ENCODE measurements around the gene SERBP1.
"Not testable (repeated sequence)": the region's sequence is repeated elsewhere in the genome, so short reads cannot be mapped to it uniquely, and the experiment has no call there.

SERBP1 gene

DNA sequence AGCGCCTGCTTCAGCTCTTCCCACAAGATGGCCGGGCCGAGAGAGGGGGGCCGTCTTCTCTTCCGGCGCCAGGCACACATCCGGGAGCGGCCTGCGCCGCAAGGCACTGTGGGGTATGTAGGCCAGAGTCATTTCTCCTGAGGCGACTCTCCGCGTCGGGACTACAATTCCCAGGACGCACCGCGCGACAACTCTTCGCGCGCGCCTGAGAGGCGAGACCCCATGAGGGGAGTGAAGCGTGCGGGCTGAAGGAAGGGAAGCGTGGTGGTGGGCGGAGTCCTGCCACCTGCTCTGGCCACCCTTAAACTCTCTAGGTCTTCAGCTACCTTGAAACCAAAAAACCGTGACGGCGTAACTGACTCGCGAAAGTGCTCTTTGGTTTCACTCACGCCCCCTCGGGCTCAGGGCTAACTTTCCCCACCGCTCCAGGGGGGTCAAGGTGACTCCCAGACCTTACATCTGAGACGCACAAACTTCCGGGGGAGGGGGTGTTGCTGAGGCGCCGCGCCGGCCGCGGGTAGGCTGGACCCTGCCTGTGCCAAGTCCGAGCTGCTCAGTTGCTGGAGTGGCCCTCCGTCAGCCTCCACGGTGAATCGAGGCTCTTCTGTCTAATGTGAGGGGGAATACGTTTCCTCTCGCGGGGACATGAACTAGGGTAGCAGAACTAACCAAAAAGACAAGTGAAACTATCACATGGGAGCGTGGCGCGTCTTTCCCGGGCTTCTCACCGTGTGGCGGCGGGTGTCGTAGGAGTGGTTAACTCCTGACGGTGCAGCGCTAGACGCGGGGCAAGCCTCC, at the start of gene SERBP1:
Gene SERBP1 (minus strand): TSS at position 45 of the 798 bp plus-strand sequence. CDS start 102 bp downstream, outside the sequence.
- peak; percentile 97 for DNase-seq

DNA sequence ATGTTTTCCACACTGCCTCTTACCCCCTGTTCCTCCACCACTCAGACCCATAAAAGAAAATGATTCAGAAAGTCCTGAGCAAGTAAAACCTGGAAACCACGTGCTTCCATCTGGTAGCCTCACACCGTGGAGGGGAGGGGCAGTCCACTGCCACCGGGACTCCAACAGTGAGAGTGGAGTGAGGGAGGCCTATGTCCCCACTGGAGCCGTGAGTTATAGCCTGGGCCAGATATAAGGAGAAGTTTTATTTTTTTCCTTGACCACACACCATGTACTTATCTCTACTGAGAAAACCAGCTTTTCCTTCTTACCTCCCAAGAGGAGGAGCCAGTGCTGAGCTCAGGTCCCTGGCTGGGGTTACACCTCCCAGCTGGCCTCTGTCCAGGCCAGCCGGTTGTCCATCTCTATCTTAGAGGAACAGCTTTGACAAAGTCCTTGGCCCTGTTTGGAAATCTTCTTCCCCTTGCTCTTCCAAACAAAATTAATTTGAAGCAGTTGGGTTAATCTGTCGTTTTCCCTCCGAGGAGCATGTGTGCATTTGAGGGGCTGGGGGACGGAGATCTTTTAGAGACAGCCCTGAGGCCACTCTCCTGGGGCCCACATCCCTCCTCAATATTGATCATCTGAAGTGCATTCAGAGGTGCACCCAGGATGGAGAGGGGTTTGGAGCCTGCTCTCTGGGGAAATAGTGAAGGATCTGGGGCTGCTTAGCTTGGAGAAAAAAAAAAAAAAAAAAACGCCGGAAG, 49.1 kb upstream of the SERBP1 start:
- no peak for DNase-seq

DNA sequence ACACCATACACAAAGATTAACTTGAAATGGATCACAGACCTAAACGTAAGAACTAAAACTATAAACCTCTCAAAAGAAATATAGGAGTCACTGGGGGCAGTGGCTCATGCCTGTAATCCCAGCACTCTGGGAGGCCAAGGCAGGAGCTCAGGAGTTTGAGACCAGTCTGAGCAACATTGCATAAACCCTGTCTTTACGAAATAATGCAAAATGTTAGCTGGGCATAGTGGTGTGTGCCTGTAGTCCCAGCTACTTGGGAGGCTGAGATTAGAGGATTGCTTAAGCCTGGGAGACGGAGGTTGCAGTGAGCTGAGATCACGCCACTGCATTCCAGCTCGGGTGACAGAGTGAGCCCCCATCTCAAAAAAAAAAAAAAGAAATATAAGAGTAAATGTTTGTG, 46.7 kb upstream of the SERBP1 start:
- DNase-seq = no peak

DNA sequence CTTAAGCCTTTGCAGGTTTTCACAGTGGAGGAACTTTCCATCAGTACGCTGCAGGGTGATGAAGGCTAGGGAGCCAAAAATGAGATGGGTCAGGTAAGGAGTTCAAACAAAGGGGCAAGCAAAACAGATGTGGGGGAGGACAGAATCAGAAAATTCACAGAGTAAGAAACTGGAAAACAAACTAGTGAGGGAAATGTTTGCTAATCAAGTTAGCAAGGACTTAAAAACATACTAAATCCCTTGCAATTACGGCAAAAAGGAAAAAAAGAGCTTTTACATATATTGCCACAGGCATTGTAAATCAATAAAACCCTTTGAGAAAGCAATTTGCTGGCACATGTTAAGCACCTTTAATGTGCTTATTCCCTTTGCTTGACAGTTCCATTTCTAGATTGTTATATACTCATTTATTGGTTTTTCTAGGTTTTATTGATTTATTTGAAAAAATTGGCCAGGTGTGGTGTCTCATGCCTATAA, 45.8 kb upstream of the SERBP1 start:
- DNase-seq = no peak

DNA sequence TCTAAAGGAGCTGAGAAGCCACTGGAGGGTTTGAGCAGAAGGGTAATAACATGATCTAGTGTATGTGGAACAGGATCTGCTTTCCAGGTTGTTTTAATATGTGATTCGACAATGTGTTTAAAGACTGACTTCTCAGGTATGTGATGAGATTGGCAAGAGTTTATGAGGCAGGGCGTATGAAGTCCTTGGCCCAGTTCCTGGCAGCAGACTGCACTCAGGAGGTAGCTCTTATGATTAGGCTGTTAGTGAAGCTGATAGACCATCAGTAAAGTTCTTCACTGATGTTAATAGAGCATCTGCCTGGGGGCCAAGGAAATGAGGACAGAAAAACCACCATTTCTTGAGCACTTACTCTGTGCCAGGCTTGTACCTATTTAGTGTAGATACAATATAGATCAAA, 41.9 kb upstream of the SERBP1 start:
- DNase-seq = no peak

DNA sequence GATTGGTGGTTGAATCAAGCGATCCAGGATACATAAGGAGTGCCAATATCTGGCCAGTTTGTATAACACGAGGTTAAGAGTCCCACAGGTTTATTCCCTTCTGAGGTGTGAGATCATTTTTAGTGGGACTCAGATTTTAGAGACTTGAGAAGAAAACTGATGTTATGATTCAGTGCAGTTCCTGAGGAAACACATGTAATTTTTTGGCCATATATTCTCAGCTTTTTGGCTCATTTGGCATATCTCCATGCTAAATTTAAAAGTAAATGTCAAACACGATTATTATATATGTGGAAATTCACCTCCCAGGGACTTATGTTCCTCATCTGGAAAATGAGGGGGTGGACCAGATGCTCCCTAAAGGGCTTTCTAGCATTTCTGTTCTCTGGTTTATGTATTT, 39.2 kb upstream of the SERBP1 start:
- no peak for DNase-seq

DNA sequence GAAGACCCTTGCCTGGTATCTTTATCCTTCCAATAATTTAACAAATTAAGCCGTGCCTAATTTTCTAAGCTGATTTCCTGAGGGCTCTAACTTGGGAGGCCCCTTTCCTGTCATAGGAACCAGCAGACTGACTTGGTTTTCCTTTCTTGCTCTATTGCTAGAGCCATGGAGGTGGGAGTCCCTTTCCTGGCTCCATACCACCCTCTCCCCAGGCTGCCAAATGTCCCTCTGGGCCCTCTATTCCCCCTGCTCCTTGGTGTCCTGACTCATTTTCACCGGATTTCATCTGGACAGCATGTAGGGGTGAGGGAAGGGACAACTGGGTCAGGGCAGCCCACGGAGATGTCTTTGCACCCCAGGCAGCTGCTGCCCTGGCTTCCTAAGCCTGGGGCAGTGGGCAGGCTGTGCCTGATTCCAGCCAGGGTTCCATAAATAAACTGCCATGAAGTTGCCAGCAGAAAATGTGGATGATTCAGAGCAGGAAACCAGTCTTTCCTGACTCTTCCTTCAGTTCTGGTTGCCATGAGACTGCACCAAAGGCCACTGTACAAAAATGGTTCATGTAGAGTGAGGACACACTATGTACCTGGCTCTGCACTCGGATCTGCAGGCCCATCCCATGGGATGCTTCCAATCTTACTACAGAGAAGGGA, 38.0 kb upstream of the SERBP1 start:
- DNase-seq = no peak

DNA sequence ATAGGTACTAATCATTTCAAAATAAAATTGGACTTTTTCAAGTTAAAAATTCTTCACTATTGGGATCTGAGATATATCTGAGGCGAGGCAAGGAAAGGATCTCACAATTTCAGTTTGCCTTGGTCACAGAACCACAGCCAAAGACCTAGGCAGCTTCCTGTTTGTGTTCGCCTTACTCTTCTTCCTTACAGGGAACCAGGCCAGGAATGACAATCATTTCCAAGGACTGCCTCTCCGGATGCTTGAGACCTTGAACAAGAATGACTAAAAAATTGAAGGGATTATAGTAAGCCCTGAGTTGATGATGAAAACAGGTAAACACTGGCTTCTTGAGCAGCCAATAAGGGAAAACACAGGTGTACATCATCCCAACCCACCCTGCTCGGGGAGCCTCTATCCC, 35.2 kb upstream of the SERBP1 start:
- no peak for DNase-seq

DNA sequence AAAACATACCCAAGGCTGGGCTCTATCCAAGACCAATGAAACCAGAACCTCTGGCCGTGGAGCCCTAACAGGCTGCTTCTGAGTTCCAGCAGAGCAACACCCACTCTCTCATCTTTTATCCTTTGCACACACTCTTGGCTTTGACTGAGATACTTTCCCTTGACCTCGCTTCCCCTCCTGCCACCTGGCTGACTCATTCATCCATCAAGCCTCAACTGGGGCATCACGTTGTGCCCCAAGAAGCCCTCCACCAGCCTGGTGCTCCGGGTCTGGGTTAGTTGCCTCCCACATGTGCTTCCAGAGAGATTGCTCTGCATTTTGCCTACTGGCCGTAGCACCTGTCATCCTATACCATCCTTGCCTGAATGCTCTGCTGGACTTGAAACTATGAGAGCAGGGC, 34.5 kb upstream of the SERBP1 start:
- DNase-seq = no peak

DNA sequence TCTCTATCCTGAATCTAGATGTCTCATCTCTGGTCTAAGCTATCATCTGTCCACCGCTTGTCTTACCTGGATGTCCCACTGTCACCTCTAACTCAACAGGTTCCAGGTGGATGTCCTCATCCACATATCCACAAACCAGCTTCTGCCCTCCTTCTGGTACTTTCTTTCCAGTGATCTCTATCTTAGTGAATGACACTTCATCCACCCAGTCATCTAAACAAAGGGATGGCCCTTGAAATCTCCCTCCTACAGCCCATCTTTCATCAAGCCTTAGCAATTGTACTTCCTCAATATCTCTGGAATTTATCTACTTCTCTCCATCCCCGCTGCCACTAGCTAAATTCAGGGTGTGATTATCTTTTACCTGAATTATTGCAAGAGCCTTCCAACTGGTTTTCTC, 33.9 kb upstream of the SERBP1 start:
- DNase-seq = no peak

DNA sequence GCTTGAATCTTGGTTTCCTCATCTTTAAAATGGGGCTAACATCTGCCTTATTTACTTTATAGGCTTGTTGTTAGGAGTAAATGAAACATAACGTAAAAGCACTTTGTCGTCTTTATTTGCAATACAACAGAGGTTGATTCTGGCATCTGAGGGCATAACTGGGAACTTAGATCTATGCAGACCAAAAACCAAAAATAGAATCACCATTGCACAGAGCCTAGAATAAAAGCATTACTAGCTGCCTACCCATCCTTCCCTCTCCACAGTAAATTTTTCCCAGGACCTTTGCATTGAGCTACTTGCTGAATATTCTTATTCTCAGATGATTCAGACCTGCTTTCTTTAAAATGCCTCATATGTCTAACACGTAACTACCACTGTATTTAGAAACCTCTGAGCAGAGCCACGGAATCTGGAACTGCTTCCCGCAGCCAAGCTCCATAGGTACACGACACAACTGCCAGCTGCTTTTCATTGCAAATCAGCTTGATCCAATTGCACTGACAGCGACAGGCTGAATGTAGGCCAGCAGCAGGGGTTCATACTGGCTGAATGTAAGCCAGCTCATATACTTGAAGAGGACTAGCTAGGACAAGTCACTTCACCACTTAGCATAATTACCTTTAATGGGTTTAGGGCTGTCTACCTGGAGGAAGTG, 33.2 kb upstream of the SERBP1 start:
- peak; percentile 7 for DNase-seq

DNA sequence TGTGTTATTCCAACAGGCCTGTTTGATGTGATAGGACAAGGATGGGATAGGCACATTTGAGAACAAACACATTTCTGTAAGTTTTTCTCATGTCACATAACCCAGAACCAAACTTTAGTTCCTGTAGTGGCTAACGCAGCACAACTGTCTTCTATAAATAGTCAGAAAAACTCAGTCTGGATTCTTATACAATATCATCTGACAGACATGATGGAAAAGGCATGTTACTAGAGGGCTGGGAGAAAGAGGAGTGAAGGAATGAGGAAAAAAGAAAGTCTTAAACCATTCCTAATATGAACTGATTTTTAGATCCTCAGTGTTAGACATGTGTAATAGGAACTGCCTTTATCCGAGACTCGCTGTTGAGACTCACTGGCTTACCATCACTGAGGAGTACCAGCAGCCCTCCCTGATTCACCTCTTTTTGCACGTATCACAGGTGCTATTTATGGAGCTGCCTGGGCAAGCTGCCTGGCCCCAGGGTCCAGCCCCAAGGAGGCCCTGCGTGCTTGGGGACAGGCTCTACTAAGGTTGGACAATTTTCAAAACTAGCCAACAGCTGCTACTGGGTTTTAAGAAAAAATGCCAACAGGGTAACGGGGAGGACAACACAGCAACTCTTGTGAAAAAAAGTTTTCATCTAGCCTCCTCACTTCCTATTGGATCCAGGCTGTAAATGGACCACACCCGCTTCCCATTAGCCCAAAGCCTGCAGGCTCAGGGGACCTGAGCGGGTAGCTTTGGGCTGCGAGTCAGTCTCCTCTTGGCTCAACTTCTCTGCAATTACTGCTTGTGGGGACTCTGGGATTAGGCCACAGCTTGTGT, 30.7 kb upstream of the SERBP1 start:
- DNase-seq = no peak

DNA sequence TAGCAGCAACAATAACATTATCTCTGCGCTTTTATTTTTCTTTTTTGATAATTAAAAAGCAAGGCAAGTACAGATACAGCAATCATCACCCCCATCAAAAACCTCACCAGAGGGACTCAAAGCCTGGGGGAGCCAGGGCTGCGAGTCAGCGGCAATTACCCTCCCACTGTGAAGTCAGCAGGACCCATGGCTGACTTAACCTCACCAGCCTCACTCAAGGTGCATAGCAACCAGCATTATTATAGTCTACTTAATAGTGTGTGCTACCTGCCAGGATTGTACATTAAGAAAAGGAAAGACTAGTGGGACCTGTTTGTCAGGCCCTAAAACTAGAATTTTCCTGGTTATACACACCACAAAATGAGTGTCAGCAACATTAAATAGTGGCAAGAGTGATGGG, 28.9 kb upstream of the SERBP1 start:
- DNase-seq = no peak

DNA sequence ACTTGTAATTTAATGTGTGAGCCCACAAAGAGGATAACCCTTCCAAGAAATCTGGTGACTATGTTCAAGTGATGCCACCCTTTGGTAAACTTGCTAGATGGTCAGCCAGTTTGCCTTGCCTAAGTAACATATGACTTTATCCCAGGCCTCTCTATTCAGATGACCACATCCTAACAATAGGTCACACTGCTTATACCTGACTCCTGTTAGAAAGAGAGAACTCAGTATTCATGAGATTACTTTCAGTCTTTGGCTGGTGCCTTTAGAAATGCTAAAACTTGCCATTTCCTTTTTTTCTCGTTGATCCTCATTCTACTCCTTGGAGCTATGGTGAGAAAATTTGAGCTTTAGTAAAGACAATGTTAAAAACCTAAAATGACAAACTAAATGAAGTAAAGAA, 28.5 kb upstream of the SERBP1 start:
- DNase-seq = no peak

DNA sequence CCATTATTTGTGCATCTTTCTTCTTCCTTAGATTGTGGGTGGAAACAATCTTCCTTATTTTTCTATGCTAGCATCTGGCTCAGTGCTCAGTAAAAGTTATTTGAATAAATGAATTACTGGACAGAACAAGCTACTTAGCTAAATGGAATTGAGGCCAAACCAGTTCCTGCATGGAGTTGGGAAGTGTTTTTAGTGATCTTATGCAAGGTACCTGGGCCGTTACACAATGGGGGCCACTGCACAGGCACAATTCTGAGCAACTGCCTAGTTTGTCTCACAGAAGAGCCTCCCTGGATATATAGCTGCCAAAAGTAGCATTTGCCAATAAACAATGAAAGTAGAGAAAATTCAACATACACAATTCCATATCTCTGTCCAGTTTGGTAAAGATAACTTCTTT, 27.0 kb upstream of the SERBP1 start:
- no peak for DNase-seq

DNA sequence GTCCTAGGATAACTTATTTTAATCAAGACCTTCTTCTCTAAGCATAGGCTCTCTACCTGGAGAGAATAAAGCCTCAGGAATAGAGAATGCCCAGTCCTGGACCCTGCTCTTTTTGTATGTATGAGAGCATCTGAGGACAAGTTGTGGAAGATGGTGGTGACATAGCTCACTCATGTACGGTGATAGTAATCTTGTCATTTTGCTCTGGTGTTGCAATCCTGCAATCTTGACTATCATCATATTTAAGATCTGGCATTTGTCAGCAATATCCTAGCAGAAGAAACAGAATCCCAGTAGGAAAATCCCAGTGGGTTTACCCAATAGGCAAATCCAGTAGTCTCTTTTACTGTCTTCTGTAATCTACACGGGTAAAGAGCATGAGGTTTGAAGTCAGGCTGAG, 21.6 kb upstream of the SERBP1 start:
- DNase-seq = no peak

DNA sequence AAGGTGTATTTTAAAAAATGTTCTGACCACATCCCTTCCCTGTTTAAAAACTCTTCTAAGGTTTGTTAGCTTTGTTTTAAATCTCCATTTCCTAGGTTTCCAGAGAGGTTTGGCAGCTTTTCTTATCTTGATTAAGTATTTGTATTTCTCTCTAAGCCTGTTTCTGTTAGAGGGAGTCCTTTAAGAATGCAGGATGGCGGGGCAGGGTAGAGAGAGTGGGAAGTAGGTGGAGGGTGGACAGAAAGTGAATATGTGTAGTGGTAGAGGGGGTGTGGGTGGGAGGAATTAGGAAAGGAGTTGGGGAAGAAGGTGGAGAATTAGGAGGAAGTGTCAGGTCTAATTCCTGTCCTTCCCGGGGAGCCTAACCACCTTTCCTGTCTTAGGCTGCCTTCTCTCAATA, 21.2 kb upstream of the SERBP1 start:
- no peak for DNase-seq

DNA sequence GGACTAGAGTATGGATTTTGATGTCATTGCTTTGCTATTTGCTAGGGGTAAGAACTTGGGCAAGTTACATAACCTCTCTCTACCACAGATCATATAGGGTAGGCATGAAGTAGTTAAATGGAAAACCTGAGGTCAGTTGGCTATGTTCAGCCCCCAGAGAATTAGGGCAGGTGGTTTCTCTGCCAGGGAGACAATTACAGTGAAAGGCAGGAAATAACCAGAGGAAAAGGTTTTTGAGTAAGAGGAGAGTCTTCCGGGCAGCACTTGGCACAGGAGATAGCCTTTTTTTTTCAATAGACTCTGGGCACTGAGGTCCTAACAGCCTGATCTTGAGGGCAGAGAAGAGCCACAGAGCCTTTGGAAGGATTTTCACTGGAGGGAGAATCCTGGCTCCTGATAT, 16.7 kb upstream of the SERBP1 start:
- no peak for DNase-seq

DNA sequence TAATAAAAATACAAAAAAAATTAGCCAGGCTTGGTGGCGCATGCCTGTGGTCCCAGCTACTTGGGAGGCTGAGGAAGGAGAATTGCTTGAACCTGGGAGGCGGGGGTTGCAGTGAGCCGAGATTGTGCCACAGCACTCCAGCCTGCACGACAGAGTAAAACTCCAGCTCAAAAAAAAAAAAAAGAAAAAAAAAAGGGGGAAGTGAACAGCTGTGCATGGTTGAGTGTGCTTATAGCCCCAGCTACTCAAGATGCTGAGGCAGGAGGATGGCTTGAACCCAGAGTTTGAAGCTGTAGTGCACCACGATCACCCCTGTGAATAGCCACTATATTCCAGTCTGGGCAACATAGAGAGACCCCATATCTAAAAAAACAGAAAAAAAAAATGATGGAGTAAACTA, 15.8 kb upstream of the SERBP1 start:
- DNase-seq = not testable (repeated sequence)

DNA sequence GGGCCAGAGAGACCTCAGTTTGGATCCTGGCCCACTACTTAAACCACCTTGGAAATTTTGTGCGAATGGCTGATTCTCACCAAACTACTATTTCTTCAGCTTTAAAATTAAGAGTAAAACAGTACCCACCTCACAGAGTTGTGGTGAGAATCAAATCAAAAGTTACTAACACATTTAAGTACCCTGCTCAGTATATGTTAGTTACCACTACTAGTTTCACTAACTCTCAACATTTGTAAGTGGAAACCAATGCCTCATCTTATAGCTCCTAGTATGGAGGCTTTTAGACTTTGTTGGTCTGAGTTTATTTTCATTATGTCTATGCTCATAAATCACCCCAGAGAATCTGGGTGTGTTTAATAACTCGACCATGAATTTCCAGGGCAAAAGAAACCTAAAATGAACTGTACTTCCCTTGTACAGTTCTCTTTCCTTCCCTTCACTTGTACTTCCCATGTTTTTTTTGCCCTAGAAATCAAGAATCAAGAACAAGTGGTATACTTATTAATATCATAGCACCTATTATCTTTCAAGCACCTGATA, 11.6 kb upstream of the SERBP1 start:
- DNase-seq = no peak

DNA sequence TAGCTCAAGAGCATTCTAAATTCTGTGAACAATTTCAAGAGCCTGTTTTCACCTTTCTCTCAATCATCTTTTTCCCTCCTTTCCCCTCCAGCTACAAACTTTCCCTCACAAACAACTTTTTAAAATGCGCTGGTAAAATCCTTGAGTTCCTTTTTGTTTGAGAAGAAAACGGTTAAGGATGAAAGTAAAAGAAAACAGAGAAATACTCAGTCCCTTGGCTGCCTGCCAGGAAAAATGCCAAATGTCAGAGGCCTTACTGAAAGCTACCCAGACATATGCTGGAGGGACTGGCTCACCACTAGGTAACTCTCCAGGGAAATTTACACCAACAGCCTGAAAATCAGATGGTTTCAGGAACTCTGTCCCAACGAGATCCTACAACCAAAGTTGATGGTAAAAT, 11.0 kb upstream of the SERBP1 start:
- peak; percentile 6 for DNase-seq

DNA sequence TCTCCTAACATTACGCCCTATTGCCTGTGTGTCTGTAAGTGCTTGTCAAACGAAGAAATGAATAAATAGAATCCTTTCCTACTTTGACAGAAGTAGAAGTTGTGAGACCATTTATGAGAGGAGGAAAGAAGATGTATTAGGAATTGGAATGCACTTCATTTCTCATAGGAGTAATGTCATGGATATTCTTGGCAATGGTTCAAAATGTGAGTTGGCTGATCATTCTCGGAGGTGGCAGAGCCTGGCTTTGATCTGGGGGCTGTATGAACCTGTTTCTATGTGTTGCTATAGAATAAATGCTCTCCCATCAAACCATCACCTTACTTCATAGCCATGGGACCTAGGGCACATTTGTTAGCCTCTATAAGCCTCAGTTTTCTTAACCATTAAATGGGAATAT, 10.1 kb upstream of the SERBP1 start:
- DNase-seq = no peak

Measured in NCI-H2171 (cell line).